Mesothelial cell of epicardium (in vitro differentiated cells): ENCODE results near the gene DGKD. TPM values are rescaled to one million over a fixed set of nuclear protein-coding genes. Genes with fewer than 3 reads are reported as not detected.

Source experiments
- DNase-seq, 2 experiments: peaks; one replicate each; pipeline ENCODE4 v3.0.0; 2021; ENCODE audit warnings: low spot score in 2 of 2; ENCODE audit not compliant: unreplicated experiment in 2 of 2
- H3K27ac Mint-ChIP-seq: 2 replicates; pipeline ENCODE4 v1.8.0; 2021; ENCODE audit warnings: mixed read lengths
- H3K27me3 Mint-ChIP-seq: 2 replicates; pipeline ENCODE4 v1.8.0; 2021; ENCODE audit warnings: low read depth, mixed read lengths
- H3K36me3 Mint-ChIP-seq: 2 replicates; pipeline ENCODE4 v1.8.0; 2021; ENCODE audit warnings: mixed read lengths
- H3K4me1 Mint-ChIP-seq: 2 replicates; pipeline ENCODE4 v1.8.0; 2021; ENCODE audit warnings: mixed read lengths
- H3K4me3 Mint-ChIP-seq: 2 replicates; pipeline ENCODE4 v1.8.0; 2021; ENCODE audit warnings: mild to moderate bottlenecking, moderate library complexity, mixed read lengths
- H3K9me3 Mint-ChIP-seq: 2 replicates; pipeline ENCODE4 v1.8.0; 2021; ENCODE audit warnings: mixed read lengths
- CTCF ChIP-seq: fragments of 200-600 bp; sonication (generic); IDR thresholded peaks from one replicate; pipeline ENCODE4 v1.5.0; 2021; ENCODE audit warnings: antibody characterized with exemption; ENCODE audit not compliant: unreplicated experiment
- total RNA-seq: library from RNA; stranded (reverse); gene quantifications from 3 replicates; pipeline ENCODE4 v1.2.1, GENCODE V29; 2021

The DGKD gene
- total RNA-seq, 1 donor from 2014 or later, result 64.5 TPM

DNA sequence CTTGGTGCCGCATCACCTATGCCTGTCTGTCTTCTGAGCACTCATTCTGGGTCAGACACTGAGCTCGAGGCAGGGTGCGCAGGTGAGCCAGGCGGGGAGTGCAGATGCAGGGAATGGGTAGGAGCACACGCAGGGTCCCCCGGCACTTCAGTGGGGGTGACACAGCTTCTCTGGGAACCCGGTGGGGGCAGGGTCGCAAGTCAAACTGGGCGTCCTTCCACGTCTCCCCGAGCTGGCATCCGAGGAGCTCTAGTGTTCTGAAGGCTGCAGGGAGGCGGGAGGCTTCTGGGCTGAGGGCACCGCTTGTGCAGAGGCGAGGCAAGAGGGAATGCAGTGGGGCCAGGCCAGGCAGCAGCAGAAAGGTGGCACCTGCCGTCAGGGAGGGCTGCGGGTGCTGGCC is 86.0 kb downstream of the DGKD start:
- Mint-ChIP-seq H3K27ac (no peak overlapping the region), H3K4me1 (no peaks in the 10 kb centered on the region), H3K36me3 (peaks cover 9% of the 10 kb centered on the region), H3K27me3 (no peaks in the 10 kb centered on the region), H3K9me3 (no peaks in the 10 kb centered on the region), H3K4me3 (no peak overlapping the region)
- no peak for DNase-seq
- no peak for TF ChIP-seq CTCF

DNA sequence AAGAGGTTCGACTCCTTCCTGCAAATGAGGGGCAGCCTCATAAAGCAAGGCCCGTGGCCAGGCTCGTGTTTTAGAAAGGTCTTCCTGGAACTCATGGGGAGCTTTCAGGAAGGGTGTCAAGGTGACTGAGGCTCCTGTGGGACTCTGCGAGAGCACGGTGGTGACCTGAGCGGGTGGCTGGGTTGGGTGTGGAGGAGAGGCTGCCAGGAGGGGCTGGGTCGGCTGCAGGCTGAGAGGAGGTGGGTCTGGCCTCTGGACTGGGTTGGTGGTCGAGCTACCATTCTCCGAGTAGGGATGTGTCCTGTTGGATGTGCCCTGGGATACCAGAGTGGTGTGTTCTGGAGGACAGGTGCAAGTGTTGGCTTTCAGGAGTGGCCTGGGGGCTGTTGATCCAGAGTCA is 86.4 kb downstream of the DGKD start:
- H3K36me3 Mint-ChIP-seq, result peaks cover 9% of the 10 kb centered on the region
- H3K27ac Mint-ChIP-seq, result no peak overlapping the region
- no peaks in the 10 kb centered on the region for H3K27me3 Mint-ChIP-seq
- TF ChIP-seq CTCF, result no peak
- no peak for DNase-seq
- H3K9me3 Mint-ChIP-seq, result no peaks in the 10 kb centered on the region
- no peaks in the 10 kb centered on the region for H3K4me1 Mint-ChIP-seq
- no peak overlapping the region for H3K4me3 Mint-ChIP-seq

DNA sequence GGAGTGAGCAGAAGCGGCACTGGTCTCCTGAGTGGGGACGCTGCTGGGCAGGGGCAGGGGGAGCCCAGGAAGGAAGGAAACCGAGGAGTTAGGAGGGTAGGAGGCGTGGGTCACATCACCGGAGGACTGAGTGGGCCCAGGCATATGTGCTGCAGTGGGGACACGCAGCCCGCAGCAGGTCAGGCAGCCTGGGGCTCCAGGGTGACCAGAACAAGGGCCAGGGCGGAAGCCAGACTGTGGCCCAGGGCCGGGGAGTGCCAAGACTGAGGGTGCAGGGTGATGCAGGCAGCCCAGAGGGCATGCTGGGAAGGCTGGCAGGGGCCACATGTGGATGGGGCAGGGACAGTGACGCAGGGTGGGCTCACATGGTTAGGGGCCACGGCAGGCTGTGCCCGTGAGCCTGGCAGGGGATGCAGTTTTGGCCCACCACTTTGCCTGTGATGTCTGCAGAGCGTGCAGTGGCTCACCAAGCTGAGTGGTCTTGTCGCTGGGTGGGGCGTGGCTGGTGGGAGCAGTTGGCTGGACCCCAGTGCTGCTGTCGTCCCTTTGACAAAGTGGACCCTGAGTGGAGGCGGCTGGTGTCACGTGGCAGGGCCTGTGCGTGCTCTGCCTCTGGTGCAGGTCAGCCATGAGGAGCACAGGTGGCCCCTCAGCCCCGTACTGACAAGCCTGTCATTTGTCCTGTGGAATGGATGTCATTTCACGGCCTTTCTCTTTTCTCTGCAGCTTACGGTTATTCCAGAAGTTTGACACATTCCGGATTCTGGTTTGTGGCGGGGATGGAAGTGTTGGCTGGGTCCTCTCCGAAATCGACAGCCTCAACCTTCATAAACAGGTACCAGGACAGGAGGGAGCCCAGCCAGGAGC is 87.1 kb downstream of the DGKD start:
- no peak for TF ChIP-seq CTCF
- H3K4me3 Mint-ChIP-seq, result no peak overlapping the region
- H3K36me3 Mint-ChIP-seq, result peaks cover 9% of the 10 kb centered on the region
- no peak for DNase-seq
- H3K9me3 Mint-ChIP-seq, result no peaks in the 10 kb centered on the region
- no peak overlapping the region for H3K27ac Mint-ChIP-seq
- no peaks in the 10 kb centered on the region for H3K27me3 Mint-ChIP-seq
- H3K4me1 Mint-ChIP-seq, result no peaks in the 10 kb centered on the region

GRCh38 chr2:233442028-233442310 is 87.7 kb downstream of the DGKD start:
- Mint-ChIP-seq H3K27me3 (no peaks in the 10 kb centered on the region), H3K27ac (no peak overlapping the region), H3K4me1 (no peaks in the 10 kb centered on the region), H3K9me3 (no peaks in the 10 kb centered on the region), H3K36me3 (peaks cover 6% of the 10 kb centered on the region), H3K4me3 (no peak overlapping the region)
- TF ChIP-seq CTCF, result no peak
- DNase-seq, result no peak

DNA sequence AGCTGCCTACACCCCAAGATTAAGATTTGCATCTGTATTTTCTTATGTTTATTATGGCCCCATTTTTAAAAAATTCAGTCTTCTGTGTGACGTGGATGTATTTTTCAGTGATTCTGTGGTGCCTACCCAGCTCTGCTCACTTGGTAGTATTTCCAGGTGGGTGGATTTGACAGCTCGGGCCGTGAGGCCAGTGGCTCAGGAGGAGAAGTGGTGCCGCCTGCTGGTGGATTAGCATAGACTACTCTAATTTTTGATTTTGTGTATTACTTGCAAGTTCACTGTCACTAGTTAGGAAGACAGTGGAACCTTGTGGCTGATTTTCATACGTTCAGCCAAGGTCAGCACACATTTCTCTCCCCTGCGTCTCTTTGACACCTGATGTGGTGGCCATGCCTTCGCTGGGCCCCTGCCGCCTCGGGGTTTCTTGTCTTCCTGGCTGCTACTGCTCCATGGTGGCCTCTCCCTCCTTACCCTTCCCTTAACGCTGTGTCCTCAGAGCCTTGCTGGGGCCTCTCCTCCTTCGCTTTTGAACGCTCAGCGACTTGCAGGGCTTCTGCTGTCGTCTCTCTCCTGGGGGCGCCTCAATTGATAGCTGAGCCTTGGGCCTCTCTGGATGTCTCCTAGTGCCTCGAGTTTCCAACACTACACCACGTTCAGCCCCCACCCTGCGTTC is 89.4 kb downstream of the DGKD start:
- no peak overlapping the region for H3K27ac Mint-ChIP-seq
- peak; percentile 88 for TF ChIP-seq CTCF
- peak; percentile 63 to 78 for DNase-seq

More for the DNA sequence above, 89.4 kb downstream of the DGKD start:
- Mint-ChIP-seq H3K27me3 (no peaks in the 10 kb centered on the region), H3K36me3 (peaks cover 9% of the 10 kb centered on the region), H3K9me3 (no peaks in the 10 kb centered on the region), H3K4me1 (no peaks in the 10 kb centered on the region), H3K4me3 (no peak overlapping the region)
